Measurements from ENCODE around the gene SMG1. TPM values are rescaled to one million over a fixed set of nuclear protein-coding genes. Genes with fewer than 3 reads are reported as not detected.
A peak's percentile ranks its signal among the peaks of the same experiment; 100 is the strongest.

The SMG1 gene
- total RNA-seq, 1 experiment from 2014 or later, result 36.2 TPM

GRCh38 chr16:18852647-18853046 lies 73.6 kb downstream of the SMG1 start:
- DNase-seq (ENCODE audit: low spot score), result no peak

- DNase-seq (ENCODE audit: low spot score), result no peak
These were observed 79.8 kb downstream of the SMG1 start for GRCh38 chr16:18846416-18846815.

GRCh38 chr16:18842565-18842964 lies 83.6 kb downstream of the SMG1 start:
- DNase-seq (ENCODE audit: low spot score), result no peak

DNA sequence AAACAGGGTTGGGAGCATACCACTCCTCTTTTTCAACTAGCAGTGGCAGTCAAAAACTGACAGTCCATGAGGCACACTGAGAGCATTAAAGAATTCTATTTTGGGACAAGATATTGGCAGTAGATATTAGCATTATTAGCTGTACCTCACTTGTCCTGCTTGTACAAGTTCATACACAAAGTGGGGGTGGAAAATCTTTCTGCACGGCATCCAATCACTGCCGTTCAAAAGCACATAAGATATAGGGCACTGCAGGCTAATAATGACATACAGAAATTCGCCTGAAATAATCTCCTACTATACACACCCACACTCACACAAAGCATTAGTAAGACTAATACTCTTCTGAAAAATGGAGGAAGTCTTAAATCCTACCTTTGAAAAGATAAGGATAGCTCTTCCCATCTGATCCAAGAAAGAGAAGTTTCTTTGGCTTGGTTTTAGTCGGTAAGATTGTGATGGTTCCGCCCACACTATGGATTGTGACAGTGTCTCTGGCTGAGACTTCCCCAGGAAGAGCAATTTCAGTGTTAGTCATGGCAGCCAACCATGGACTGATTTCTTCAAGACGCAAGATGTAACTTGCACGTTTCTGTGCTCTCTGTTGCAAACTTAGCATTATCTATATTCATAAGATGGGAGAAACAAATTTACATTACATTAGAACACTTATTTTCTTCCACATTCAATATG lies 84.2 kb downstream of the SMG1 start:
- DNase-seq (ENCODE audit: low spot score), result no peak

DNA sequence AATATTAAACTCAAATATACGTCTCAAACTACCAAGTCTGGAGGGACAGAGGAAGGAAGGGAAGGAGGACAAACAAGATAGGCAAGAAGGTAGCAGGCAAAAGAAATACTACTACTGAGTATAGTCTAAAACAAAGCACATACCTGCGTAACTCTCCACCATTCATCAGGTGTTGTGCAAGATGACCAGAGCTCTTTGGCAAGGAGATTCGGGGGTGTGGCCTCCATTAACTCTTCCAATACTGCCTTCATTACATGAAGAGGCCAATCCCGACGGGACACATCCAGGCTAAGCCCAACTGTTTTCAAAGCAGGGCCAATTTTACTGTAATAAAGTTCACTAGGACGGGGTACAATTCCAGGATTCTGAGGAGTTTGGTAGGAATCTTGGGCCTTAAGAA lies 86.7 kb downstream of the SMG1 start:
- DNase-seq (ENCODE audit: low spot score), result no peak

- DNase-seq (ENCODE audit: low spot score), result no peak
These were observed 89.5 kb downstream of the SMG1 start for GRCh38 chr16:18836702-18837101.

DNA sequence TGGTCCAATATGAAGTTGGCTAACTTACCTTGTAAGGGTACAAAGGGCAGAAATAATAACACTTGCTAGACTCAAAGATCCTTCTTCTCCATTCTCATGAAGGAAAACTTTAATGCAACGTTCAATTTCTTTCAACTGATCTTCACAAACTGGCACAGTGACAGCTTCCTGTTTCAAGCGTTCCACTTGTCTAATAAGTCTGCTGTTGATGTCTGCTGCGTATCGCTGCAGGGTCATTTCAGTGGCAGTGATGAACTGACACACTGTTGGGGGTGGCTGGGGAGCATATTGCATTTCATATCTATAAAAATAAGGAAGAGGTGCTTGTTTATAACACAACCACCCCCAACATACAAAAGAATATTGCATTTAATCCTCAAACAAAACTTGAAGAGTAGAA lies 91.3 kb downstream of the SMG1 start:
- DNase-seq (ENCODE audit: low spot score), result no peak

DNA sequence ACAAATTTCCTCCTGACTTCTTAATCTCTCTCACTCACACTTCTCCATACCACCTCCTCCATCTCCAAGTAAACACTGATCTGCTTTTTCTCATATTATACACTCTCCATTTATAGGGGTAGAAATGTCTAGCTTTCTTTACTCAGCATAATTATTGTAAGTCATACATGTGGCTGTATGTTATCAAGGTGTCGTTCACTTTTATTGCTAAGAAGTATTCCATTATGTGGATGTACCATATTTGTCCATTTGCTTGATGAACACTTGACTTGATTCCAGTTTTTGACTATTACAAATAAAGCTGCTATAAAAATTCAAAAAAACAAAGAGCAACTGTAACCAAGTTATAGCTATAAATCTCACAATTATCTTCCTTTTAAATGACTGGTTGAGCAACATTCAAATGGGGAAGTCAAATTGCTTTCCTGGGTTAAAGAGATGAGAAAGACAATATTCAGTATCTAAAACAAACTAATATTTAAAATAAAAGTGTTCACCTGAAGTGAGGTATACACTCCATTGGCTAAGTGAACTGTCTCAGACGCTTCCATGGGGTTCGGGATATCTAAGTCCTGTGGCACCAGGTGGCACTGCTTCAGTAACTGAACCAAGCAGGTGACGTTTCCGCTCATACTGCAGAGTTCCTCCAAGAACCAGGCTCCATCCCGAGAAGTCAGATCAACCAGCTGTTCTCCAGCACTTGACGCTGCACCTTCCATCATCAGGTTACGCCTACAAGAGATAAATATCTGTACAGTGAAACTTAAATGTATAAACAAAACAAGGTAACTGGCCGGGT lies 92.3 kb downstream of the SMG1 start:
- DNase-seq (ENCODE audit: low spot score), result no peak

GRCh38 chr16:18832613-18833012 lies 93.6 kb downstream of the SMG1 start:
- DNase-seq (ENCODE audit: low spot score), result no peak

DNA sequence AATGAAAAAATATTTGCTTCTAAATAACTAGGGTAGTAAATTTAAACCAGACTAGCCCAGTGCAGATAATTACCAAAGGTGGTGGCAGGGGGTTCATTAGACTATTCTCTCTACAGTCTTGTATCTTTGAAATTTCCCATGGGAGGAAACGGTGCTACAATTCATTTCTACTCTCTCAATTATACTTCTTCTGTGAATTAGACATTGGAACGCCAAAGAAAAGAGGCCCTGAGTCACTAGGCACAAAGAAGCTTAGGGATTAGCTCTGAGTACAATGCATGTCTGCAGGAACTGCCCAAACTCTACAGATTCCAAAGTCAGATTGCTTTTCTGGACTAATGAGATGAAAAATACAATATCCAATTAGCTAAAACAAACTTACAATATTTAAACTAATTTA lies 94.2 kb downstream of the SMG1 start:
- no peak for DNase-seq (ENCODE audit: low spot score)

GRCh38 chr16:18829251-18829650 lies 97.0 kb downstream of the SMG1 start:
- no peak for DNase-seq (ENCODE audit: low spot score)

- DNase-seq (ENCODE audit: low spot score), result no peak
These were observed 98.3 kb downstream of the SMG1 start for GRCh38 chr16:18827890-18828289.

DNA sequence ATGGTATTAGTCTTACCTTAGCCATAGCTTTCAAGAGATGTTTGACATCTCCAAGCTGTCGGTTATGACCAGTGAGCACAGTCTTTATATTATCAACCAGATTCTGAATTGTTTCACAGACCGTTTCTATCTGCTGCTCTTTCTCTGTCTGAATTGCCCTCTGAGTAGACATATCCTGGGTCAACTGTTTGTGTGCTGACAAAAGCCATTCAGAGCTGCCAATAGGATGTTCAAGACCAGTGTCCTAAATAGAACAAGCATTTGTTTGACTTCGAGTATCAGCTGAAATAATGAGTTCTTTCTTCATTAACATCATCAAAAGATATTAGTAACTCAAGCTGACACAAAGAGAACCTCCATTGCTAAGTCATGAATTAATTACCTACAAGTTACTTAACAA lies 109.9 kb downstream of the SMG1 start:
- DNase-seq (ENCODE audit: low spot score), result no peak

GRCh38 chr16:18811925-18812324 lies 114.3 kb downstream of the SMG1 start:
- no peak for DNase-seq (ENCODE audit: low spot score)

DNA sequence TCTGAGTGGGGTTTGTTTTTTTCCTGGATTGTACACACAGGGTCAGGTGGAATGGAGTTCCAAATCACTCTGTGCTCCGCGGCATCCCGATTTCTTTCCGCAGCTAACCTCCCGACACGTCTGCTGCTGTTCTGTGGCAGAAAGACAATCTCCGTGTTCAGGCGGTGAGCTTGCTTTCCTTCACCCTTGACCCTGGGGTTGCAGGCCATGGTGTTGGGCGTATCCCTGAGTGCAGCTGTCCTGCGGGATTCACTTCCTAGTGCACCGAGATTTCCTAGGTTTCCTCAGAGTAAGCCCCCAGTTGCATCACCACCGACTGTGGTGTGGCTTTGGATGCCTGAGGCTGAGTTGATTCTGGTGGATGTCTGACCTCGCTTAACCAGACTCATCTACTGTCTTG lies 117.0 kb downstream of the SMG1 start:
- DNase-seq (ENCODE audit: low spot score), result no peak

- no peak for DNase-seq (ENCODE audit: low spot score)
These were observed 120.9 kb downstream of the SMG1 start for GRCh38 chr16:18805257-18805773.

DNA sequence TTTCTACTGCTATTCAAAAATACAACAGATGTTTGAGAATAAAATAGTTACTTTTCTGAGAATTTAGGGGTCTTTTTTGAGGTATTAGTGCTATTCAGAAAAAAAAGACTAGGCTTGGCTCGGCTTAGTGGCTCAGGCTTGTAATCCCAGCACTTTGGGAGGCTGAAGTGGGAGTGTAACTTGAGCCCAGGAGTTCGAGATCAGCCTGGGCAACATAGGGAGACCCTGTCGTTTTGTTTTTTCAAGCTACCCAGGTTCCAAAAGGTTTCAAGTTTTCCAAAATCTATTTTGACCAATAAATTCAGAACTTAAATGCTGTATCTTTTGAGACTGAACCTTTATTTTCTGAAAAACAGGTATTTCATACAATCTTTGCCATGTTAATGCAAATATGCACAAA lies 121.7 kb downstream of the SMG1 start:
- DNase-seq (ENCODE audit: low spot score), result no peak

GRCh38 chr16:18803569-18804462 lies 122.4 kb downstream of the SMG1 start:
- DNase-seq (ENCODE audit: low spot score), result no peak

DNA sequence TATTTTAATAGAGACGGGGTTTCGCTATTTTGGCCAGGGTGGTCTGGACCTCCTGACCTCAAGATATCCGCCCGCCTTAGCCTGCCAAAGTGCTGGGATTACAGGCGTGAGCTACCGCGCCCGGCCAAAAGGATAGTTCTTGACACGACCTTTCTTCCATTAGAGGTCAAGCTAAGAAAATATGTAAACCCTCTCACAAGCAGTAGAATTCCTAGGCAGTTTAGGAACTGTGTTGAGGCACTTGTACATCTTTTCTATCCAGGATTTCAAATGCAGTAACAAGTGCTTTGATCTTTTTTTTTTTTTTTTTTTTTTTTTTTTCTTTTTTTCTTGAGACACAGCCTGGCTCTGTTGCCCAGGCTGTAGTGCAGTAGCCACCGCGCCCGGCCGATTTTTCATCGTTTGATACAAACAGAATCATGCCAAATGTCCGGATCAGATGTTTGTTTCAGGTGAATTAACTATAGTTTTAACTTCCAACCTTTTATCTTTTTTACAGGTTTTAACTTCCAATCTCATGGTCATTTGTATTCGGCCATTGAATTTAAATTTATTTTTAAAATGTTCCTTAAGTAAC lies 123.4 kb downstream of the SMG1 start:
- DNase-seq (ENCODE audit: low spot score), result no peak

GRCh38 chr16:18801145-18801972 lies 124.8 kb downstream of the SMG1 start, which contains the start of gene ARL6IP1:
Gene ARL6IP1, minus strand, starts transcription at chr16:18801549. Its CDS starts 83 bp downstream, at chr16:18801466.
- DNase-seq (ENCODE audit: low spot score), result peak; percentile 98

DNA sequence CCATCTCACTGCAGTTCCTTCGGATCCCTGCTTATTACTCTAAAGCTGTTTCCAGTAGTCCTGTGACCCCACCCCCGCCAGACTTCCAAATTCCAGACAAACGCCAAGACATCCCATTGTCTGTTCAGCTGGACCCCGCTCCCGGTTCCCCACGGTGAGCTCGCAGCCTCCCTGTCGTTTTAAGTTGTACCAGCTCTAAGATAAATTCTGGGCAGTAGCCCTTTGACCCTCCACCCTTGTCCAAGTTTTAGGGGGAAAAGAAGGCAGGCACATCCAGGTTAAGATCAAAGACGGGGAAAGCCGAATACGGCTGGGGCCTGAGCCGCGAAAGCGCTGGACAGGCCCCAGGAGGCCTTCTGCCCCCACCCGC lies 125.4 kb downstream of the SMG1 start:
- peak; percentile 36 for DNase-seq (ENCODE audit: low spot score)
